HepG2 (cell line): ENCODE data around the gene CPNE2. TPM values are rescaled to one million over a fixed set of nuclear protein-coding genes. Genes with fewer than 3 reads are reported as not detected.

Experiments
- HMGXB4 ChIP-seq, 2 experiments: sonication (generic) in 1 of 2; formaldehyde crosslinking in 1 of 2; IDR thresholded peaks; 2 replicates each; pipeline versions ENCODE4 v1.4.0 to v1.6.1; 2018 to 2020; ENCODE audit warnings: missing genetic modification reagents in 2 of 2, borderline replicate concordance in 1 of 2, low read depth in 1 of 2, mild to moderate bottlenecking in 1 of 2, missing biosample characterization in 1 of 2
- HNF1A ChIP-seq, 2 experiments: sonication (generic) in 1 of 2; formaldehyde crosslinking in 1 of 2; IDR thresholded peaks; 2 replicates each; pipeline versions ENCODE4 v1.4.0 to v1.6.1; 2016 to 2020; ENCODE audit warnings: borderline replicate concordance in 1 of 2, low read depth in 1 of 2, mild to moderate bottlenecking in 1 of 2, missing genetic modification reagents in 1 of 2
- HNF4G ChIP-seq, 2 experiments: sonication (generic) in 1 of 2; formaldehyde crosslinking in 1 of 2; IDR thresholded peaks; 2 replicates each; pipeline versions ENCODE4 v1.4.0 to v1.6.1; 2011 to 2020; ENCODE audit warnings: borderline replicate concordance in 2 of 2, low read depth in 2 of 2, mild to moderate bottlenecking in 2 of 2, low read length in 1 of 2, missing genetic modification reagents in 1 of 2, moderate library complexity in 1 of 2
- NBN ChIP-seq: fragments of 450-650 bp; conservative IDR thresholded peaks from 2 replicates; pipeline ENCODE4 v1.6.1; 2017
- NONO ChIP-seq, 2 experiments: fragments of 450-650 bp in 1 of 2; sonication (generic) in 1 of 2; formaldehyde crosslinking in 1 of 2; IDR thresholded peaks in 1 of 2; conservative IDR thresholded peaks in 1 of 2; 2 replicates each; pipeline versions ENCODE4 v1.6.1 to v1.8.0; 2017 to 2022; ENCODE audit warnings: mild to moderate bottlenecking in 1 of 2, missing genetic modification reagents in 1 of 2, moderate library complexity in 1 of 2
- UBTF ChIP-seq: sonication (generic); formaldehyde crosslinking; IDR thresholded peaks from 2 replicates; pipeline ENCODE4 v1.4.0; 2020; ENCODE audit warnings: mild to moderate bottlenecking, missing genetic modification reagents
- ZHX2 ChIP-seq, 2 experiments: sonication (generic) in 1 of 2; formaldehyde crosslinking in 1 of 2; IDR thresholded peaks; 2 replicates each; pipeline versions ENCODE4 v1.6.1 to v1.9.0; 2014 to 2022; ENCODE audit warnings: antibody characterized with exemption in 1 of 2, borderline replicate concordance in 1 of 2, inconsistent platforms in 1 of 2, low read depth in 1 of 2, missing genetic modification reagents in 1 of 2
- ZNF619 ChIP-seq: sonication (generic); formaldehyde crosslinking; IDR thresholded peaks from 2 replicates; pipeline ENCODE4 v1.4.0; 2020; ENCODE audit warnings: mild to moderate bottlenecking, missing genetic modification reagents
- polyA plus RNA-seq, 8 experiments: library from polyadenylated mRNA; depleted of rRNA in 3 of 8; stranded (reverse) in 7 of 8; unstranded in 1 of 8; fragments of >200 nt; fragmentation: Illumina TruSeq in 4 of 8; extraction: Trizol in 4 of 8; gene quantifications; 2 replicates each; pipeline versions ENCODE4 v1.2.1 to v1.2.3, GENCODE V29; 2011 to 2016; ENCODE audit warnings: low read depth in 4 of 8, missing spikeins in 1 of 8, mixed read lengths in 1 of 8; ENCODE audit not compliant: insufficient read depth in 1 of 8
- total RNA-seq, 5 experiments: library from RNA; depleted of rRNA; stranded (reverse); fragments of >200 nt; fragmentation: Illumina TruSeq; extraction: Trizol; gene quantifications; 2 replicates each; pipeline ENCODE4 v1.2.3, GENCODE V29; 2016; ENCODE audit warnings: low read depth in 1 of 5

Gene CPNE2
- total and polyA plus RNA-seq, 2 of the 13 experiments (the other 11 are each of a cell fraction or from before 2014, with no cell fraction given): 10.6 to 23.3 TPM

GRCh38 chr16:57091975-57092785 is at the start of gene CPNE2 (continued):
- TF ChIP-seq UBTF (peak; percentile 47; the same call in 1 of the 2 replicates), ZNF619 (CRISPR knock-in tag) (no peak), NBN (no peak), HNF1A (IDR thresholded peaks at IDR 0.05; ENCODE audit: low read depth) (no peak), HNF1A (CRISPR knock-in tag; IDR thresholded peaks at IDR 0.05; ENCODE audit: borderline replicate concordance) (no peak), HNF4G (IDR thresholded peaks at IDR 0.05; ENCODE audit: borderline replicate concordance, low read depth, low read length) (no peak), HNF4G (CRISPR knock-in tag; IDR thresholded peaks at IDR 0.05; ENCODE audit: borderline replicate concordance, low read depth) (0 out of 2 replicates have a peak, but pooled peaks have one; percentile 23), NONO (IDR thresholded peaks at IDR 0.05) (no peak), NONO (CRISPR knock-in tag; conservative IDR thresholded peaks at IDR 0.05) (no peak), HMGXB4 (CRISPR knock-in tag; IDR thresholded peaks at IDR 0.05; ENCODE audit: borderline replicate concordance in 1 of 2, low read depth in 1 of 2) (peak in 1 of 2 experiments; percentile 11; a peak in 1 of 4 replicates), ZHX2 (IDR thresholded peaks at IDR 0.05; ENCODE audit: low read depth) (no peak), ZHX2 (CRISPR knock-in tag; IDR thresholded peaks at IDR 0.05; ENCODE audit: borderline replicate concordance) (0 out of 2 replicates have a peak, but pooled peaks have one; percentile 48)
